HG03045 (cell line): ENCODE results near the gene GPHB5.
"Not testable (repeated sequence)": the region's sequence is repeated elsewhere in the genome, so short reads cannot be mapped to it uniquely, and the experiment has no call there.

Experiments used
- ATAC-seq: cut with Tn5 transposase; IDR thresholded peaks from one replicate; pipeline ENCODE4 v1.9.1; 2021; ENCODE audit warnings: mild to moderate bottlenecking, moderate library complexity; ENCODE audit not compliant: unreplicated experiment

Gene GPHB5, protein sequence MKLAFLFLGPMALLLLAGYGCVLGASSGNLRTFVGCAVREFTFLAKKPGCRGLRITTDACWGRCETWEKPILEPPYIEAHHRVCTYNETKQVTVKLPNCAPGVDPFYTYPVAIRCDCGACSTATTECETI

GRCh38 chr14:63318835-63319234, at the start of gene GPHB5:
TSS of gene GPHB5 (minus strand) at chr14:63318935. CDS start at chr14:63317849, 1,086 bp downstream.
- ATAC-seq, result no peak

DNA sequence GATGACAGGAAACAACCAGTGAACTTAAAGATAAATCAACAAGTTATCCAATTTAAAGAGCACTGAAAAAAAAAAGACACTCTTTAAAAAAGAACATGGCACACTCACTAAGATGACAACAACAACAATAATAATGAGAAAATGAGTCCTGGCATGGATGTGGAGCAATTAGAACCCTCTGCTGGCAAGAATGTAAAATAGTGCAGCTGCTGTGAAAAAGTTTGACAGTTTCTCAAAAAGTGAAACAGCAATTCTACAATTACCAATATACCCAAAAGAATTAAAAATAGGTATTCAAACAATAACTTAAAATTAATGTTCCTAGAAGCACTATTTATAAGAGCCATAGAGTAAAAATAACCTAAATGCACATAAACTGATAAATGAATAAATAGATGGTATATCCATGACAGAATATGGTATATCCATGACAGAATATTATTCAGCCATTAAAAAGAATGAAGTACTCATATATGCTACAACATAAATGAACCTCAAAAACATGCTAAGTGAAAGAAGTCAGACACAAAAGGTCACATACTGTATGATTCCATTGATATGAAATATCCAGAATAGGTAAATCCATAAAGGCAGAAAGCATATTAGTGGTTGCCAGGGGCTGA, 49.1 kb upstream of the GPHB5 start:
- ATAC-seq, result no peak

- no peak for ATAC-seq
These were observed 43.7 kb upstream of the GPHB5 start for GRCh38 chr14:63362389-63362819.

- ATAC-seq, result no peak
These were observed 43.1 kb upstream of the GPHB5 start for GRCh38 chr14:63361790-63362189.

- no peak for ATAC-seq
These were observed 39.1 kb upstream of the GPHB5 start for GRCh38 chr14:63357841-63358240.

- ATAC-seq, result no peak
These were observed 27.1 kb upstream of the GPHB5 start for GRCh38 chr14:63345826-63346225.

GRCh38 chr14:63344336-63344735, 25.6 kb upstream of the GPHB5 start:
- no peak for ATAC-seq

DNA sequence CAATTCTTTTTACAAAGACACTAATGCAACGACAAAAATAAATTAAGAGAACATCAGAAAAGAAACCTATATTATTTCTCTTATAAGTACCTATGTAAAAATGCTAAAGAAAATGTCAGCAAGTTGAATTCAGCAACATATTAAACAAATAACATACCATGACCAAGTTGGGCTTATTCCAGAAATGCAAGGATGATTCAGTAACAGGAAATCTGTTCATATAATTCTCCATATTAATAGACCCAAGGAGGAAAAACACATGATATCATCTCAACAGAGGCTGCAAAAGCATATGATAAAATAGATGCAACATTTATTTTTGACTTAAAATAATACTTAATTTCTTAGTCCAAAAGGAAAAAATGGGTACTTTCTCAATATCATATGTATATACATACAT, 25.1 kb upstream of the GPHB5 start:
- ATAC-seq, result no peak

DNA sequence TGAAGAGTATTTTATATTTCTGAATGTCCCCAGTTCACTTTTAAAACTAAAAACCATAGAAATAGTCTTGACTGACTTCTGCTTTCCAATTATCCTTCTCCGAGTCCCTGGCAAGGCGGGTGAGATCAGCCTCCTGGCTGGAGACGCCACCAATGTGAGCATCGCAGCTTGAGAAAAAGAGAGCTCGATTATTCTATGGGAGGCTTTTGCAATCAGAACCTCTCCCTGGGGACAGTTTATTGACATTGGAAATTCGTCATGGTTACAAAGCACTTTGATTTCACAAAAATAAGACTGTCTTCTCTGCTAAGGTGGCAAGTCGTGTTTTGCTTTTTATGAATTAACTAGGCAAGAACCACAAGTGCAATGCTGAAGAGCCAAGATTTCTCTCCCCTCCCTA, 23.6 kb upstream of the GPHB5 start:
- ATAC-seq, result no peak

DNA sequence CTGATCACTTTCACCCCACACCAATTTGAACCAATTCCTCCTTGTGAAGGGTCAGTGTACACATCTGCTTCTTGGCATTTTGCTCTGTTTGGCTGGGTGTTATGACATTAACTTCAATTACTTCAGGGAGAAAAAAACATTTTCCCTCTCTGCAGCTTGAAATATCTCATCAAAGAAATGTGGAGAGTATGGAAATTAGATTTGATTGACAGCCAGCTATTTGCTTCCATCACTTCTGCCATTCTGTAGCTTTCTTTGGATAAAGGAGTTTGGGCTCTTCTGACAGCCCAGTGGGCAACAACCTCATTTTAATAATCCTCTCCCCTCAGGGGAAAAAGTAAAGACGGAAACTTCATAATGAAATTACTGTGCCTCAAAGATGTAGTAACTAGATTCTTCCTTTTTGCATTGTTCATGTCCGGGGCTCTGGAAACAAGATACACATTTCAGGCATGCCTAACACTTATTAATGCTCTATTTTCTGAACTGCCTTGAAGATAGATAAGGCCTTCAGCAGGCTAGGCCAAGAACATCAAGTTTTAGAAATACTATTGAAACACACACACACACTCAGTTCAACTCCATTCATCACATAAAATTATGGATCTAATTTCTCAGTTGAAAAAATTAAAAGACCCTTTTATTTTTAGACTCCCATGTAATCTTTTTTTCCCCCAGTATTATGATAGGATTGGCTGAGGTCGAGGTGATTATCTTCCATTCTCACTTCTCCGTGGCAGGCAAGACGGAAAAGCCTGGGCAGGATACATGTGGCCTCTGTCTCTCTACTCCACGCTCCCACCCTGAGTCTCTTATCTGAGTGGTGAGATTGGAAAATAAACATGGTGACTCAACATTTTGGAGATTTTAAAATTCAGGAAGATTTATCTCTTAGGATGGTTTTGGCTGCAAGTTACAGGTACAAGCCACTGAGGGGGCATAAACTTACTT, 10.3 kb upstream of the GPHB5 start:
- no peak for ATAC-seq

DNA sequence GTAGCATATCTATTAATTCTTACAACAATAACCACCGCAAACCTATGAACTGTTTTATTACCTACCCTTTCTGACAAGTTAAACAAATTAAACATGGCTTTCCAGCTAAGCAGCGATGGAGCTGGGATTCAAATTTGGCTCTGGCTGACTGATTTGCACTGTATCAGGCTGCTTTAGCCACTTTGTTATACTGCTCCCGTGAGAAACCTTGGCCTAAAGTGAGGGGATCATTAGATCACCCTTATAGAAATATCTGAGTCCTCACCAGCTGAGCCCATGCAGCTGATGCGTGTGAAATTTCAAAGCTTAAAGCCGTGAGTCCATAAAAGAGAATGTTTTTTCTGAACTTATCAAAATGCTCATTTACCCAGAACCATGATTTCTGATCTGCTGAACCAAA, 8.1 kb upstream of the GPHB5 start:
- ATAC-seq, result no peak

GRCh38 chr14:63322897-63323573, 4.3 kb upstream of the GPHB5 start:
- no peak for ATAC-seq

DNA sequence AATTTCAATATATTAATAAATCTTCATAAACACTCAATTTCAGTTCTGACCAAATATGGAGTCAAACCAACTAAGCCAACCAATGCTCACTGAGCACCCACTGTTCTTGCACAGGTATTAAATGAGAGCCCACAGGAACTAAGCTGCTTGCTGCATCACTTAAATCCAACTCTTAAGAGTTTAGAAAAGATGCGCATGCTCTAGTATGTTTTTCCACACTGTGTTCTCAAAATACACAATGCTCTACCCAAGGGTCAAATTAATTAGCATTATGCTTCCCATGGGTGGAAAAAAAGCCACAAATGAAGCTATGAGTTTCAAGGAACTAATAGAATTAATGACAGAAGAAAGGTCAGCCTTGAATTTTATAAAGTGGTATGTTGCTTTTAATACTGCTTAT, 3.7 kb upstream of the GPHB5 start:
- no peak for ATAC-seq

DNA sequence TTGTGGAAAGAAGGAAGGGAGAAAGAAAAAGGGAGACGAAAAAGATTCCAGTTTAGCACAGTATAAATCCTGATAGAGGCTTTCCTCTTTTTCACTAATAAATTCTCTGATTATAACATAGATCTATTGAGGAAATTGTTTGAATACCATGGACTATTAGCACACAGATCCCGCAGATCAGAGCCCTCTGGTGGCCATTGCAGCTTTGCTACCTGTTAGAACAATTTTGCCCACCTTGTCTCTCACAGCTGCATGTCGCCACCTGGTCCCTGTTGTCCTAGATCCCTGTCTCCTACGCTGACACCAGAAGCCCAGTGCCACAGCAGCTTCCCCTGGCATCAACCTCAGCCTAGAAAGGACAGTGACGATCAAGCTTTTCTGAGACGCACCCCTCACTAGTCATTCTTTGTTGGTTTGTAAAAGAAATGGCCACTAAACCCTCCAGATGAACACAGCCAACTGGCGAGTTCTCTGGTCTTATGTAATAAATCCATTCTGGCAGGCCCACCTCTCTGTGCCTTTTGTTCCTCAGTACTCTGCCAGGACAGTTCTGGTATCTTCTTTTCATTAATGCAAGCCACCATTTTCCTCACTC, 9.9 kb downstream of the GPHB5 start:
- ATAC-seq, result no peak

GRCh38 chr14:63304429-63304828, 14.3 kb downstream of the GPHB5 start:
- ATAC-seq, result not testable (repeated sequence)

DNA sequence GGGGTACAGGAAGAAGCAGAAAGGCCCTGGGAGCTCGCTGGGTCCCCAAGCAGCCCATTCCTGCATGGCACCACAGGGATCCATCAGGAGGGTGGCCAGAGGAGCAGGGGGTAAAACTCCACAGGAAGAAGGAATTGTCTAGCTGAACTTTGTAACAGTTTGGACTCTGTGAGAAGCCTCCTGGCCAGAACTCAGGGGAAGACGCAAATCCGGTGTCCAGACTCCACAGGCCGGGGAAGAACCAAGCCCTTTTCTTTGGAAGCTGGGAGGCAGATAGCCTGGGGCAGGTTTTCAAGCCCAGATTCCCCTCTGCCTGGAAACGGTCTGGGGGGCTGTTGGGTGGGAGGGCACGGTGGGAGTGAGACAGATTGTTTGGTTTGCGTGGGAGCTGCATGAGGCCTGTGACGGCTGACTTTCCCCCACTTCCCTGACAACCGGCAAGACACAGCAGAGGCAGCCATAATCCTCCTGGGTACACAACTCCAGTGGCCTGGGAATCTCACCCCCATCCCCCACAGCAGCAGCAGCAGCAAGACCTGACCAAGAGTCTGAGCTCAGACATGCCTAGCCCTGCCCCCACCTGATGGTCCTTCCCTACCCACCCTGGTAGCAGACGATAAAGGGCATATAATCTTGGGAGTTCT, 16.7 kb downstream of the GPHB5 start:
- no peak for ATAC-seq

DNA sequence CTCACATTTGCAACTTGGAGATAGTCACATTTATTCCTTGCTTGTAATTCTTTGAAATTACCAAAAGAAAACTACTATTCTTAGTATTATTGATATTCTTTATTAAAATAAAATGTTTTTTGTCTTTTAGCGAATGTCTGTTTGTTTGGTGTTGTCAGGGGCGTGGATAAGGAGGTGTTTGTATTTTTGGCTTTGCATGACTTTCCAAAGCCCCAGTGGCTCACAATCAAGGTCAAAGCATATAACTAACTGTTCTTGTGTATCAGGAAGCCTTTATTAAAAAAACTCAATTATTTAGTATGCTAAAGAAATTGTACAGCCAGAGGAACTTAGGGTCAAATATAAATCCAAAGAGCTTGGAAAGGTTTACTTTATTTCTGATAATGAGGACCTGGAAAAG, 17.9 kb downstream of the GPHB5 start:
- no peak for ATAC-seq

DNA sequence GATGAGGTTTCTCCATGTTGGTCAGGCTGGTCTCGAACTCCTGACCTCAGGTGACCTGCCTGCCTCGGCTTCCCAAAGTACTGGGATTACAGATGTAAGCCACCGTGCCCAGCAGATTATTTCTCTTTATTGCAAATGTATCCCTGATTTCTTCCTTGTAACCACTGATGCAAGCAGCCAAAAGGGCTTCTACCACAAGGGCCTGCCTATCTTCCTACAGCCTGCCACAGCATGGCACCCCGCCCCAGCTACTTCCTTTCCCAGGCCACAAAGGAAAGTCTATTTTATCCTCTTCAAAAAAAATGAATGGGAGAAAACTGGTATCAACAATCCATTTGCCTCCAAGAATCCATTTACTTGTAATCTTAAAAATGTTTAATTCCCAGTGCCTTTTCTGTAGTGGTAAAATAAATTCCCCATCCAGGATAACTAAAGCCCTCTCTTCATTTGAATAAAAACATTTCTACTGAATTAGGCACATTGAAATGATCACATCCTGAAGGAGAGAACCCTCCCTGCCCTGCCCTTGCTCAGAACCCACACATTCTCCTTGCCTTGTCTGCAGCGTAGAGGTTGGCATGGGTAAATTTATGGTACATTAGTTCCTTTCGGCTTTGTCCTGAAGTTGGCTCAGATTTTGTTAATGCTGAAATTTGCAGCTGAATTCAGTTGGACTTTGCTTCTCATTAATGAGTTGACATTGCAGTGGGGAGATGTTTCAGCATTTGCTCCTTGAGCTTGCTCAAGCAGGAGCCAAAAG, 19.2 kb downstream of the GPHB5 start:
- no peak for ATAC-seq

- no peak for ATAC-seq
These were observed 21.2 kb downstream of the GPHB5 start for GRCh38 chr14:63297372-63298063.
